ENCODE results near the gene NT5DC4.
"Not testable (repeated sequence)": the region's sequence is repeated elsewhere in the genome, so short reads cannot be mapped to it uniquely, and the experiment has no call there.

The NT5DC4 gene

DNA sequence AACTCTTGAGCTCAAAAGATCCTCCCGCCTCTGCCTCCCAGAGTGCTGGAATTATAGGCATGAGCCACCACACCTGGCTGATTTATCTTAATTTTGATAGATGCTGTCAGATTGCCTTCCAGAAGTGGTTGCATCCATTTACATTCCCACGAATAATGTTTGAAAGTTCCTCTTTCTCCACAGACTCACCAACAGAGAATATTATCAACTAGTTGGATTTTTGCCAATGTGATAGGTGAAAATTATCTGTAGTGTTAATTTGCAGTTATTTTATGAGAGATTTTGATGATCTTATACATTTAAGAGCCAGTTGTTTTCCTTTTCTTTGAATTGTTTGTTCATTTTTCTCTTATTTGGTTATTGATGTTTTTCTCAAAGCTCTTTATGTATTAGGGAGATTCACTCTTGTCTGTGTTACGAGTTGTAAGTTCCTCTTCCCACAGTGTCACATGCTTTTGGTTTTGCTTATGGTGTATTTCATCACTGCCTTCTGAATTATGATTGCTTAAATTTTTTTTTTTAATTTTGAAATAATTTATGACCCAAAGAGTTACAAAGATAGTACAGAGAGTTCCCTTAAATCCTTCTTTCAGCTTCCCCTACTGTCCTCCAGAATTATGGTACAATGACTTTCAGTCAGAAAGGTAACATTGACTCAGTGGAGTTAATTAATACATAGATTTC is 20.7 kb upstream of the NT5DC4 start:
- DNase-seq (ENCODE audit: low spot score), result no peak

DNA sequence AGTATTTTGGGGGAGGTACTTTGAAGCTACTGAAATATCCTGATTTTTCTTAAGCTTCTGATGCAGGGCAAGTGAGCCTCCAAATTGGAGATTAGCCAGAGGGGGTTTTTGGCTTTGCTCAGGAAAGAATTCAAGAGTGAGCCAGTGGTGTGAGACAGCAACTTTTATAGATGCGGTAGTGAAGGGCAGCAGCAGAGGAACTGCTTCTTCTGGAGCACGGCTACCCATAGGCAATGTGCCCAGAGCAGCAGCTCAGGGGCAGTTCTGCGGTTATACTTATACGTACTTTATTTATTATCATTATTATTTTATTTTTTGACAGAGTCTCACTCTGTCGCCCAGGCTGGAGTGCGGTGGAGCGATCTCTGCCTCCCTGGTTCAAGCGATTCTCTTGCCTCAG is 19.8 kb upstream of the NT5DC4 start:
- no peak for DNase-seq (ENCODE audit: low spot score)

DNA sequence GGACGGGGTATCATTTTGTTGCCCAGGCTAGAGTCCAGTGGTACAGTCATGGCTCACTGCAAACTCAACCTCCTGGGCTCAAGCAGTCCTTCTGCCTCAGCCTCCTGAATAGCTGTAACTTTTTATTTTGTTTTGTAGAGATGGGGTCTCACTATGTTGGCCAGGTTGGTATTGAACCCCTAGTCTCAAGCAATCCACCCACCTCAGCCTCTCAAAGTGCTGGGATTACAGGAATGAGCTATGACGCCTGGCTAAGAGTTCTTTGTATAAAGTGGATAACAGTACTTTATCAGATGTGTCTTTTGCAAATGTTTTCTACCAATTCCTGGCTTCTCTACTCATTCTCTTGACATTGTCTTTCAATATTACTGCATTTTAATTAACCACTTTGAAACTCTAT is 17.1 kb upstream of the NT5DC4 start:
- no peak for DNase-seq (ENCODE audit: low spot score)

DNA sequence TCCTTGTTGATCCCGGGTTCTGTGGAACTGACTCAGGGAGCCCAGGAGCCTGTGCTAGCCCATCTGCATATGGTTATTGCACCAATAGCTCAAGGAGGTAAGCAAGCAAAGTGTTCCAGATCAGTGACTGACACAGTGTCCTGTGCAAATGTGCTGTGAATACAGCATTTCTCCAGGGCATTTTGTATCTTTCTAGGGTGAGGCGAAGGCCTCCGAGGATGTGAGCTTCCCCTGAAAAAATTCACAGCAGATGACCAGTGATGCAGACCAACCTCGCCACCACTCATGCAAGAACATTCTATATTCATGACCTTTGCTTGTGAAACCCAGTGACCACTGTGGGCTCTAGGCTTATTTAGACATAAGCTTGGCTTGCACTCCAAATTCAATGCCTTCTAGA is 15.2 kb upstream of the NT5DC4 start:
- no peak for DNase-seq (ENCODE audit: low spot score)

DNA sequence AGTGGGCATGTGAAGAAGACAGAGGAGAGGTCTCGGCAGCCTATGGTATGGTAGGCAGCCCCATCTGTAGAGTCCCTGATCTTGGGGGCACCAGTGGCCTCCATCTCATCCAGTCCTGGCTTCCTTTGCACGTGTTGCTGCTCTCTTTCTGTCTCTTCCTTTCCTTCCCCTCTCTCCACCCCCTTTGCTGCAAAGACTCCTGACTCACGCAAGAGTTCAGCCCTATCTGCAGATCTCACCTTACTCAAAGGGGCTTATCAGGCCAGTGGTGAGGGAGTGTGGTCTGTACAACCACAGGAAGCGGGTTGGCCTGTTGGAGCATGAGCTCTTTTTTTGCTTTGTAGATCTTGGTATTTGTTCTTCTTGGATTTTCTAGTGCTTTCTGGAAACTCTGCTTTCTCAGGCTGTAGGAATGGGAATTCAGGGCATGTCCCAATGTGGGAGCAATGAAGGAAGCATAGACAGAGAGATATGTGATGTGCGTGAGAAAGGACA is 14.6 kb upstream of the NT5DC4 start:
- peak; percentile 90 for DNase-seq (ENCODE audit: low spot score)

DNA sequence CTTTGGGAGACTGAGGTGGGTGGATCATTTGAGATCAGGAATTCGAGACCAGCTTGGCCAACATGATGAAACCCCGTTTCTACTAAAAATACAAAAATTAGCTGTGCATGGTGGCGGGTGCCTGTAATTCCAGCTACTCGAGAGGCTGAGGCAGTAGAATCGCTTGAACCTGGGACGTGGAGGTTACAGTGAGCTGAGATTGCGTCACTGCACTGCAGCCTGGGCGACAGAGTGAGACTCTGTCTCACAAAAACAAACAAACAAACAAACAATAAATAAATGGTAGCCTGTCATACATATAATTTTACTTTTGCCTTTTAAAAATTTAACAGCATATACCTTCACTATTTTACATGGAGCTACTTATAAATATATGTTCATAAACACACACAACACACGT is 13.9 kb upstream of the NT5DC4 start:
- not testable (repeated sequence) for DNase-seq (ENCODE audit: low spot score)

DNA sequence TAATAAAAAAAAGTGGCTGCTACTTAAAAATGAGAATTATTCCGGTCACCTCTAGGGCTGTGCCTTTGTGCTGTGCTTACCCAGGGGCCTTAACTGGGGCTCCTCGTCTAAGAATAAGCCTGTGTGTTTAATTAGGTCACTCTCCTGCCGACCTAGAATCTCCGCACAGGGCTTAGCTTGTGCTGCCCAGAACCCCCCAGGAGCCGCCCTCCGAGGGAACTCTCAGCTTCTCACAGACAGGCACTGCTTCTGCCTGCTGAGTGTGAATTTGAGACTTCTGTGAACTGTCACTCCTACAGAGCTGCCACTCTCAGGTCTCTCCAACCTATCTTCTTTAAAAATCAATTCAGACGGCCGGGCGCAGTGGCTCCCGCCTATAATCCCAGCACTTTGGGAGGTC is 11.9 kb upstream of the NT5DC4 start:
- DNase-seq (ENCODE audit: low spot score), result no peak

DNA sequence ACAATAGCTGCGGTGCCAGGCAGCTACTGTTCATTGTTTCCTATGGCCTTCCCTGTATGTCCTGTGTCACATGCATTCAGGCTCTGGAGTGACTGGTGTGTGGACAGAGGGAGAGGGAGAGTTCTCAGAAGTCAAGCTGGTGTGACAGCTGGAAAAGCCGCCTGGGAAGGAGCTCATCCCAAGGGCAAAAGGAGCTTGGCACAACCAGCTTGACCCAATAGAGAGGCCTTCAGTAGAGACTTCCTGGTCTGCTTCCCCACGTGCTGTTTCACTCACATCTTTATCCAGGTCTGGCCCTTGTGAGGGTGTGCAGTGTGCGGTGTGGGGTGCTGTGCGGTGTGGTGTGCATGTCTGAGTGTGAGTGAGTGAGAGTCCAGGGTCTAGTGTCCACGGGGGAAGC is 11.1 kb upstream of the NT5DC4 start:
- DNase-seq (ENCODE audit: low spot score), result no peak

DNA sequence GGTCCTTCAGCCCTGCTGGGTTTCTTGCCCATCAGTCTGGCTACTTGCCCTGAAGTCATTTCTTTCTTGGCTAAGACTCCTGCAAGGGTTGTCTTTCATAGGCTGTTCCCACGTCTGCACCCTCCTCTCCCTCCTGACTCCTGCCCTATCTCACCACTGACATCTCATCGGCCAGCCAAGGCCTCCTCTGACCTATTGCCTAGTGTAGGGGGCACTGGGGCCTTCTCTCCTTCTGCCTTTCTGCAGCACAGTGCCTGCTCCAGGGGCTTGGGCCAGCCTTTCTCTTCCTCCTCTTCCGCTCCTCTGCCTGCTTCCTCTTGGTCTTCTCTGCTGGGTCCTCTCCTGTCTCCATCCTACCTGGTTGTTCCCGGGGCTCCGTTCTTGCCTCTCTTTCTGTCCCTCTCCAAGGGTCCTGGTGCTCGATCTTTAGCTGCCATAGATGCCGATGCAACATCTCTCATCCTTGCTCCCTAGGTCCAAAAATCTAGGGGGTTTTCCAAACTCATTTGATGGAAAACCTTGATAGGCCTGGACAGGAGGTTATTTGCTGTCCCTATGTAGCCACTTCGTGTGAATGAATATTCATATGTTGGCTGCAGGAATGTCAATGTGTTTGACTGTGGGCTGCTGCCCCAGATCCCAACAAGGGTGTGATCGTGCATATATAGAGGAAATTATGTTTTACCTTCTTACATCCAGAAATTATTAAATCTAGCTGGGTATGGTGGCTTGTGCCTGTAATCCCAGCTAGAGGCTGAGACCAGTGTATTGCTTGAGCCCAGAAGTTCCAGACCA is 9.7 kb upstream of the NT5DC4 start:
- no peak for DNase-seq (ENCODE audit: low spot score)

DNA sequence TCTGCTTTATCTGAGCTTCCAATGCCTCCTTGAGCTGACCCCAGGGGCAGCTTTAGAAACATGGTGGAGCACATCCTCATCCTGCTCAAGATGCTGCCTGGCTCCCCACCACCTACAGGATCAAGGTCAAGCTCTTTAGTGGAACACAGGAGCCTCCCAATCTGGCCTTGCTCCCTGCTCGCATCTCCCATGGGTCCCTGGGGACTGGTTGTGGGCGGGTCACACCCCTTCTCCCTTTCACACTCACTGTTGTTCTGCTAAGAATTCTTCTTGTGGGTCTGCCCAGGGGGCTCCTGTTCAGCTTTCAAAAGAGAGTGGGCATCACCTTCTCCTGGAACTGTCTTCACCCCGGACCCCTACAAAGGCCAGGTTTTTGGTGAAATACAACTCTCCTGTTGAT is 8.4 kb upstream of the NT5DC4 start:
- DNase-seq (ENCODE audit: low spot score), result no peak

DNA sequence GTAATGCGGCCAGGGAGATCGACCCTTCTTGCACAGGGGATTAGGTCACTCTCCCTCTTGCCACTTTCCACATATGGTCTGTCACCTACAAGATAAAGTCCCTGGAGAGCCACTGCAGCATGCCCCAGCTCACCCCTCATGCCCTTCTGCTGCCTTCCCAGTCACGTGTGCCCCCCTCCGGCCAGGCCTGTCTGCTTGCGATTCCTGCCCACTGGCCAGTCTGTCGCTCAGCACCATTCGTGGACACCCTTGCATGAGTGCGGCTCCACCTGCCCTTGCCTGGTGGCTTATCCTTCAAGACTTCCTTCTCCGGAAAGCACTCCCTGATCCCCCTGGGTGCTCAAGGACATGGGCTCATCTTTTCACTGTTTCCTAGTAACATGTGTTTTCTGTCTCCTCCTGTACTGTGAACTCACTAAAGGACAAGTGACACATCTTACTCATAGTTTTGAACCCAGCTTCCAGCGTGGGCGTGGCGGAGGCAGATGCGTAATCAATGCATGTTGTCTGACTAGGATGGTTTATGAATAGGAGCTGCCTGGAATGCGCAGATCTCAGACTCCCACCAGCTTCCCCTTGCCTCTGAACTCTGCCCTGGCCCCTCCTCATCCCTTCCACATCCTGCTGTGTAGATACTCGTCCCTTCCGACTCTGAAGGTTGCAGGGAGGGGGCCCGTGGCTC is 7.8 kb upstream of the NT5DC4 start:
- no peak for DNase-seq (ENCODE audit: low spot score)

DNA sequence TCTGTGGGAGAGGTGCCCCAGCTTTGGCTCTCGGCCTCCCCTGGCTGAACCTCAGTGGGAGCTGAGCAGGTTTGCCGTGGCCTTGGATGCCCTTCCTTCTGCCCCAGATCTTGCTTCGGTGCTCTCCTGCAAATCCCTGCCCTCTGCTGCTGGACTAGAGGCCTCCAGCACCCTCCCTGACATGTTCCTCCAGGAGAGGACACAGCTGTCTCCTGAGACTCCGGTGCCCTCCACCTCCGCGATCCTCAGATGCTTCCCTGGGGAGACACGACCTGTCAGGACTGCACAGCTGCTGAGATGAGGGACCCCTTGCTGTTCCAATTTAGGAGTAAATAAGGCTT is 7.3 kb upstream of the NT5DC4 start:
- DNase-seq (ENCODE audit: low spot score), result no peak

DNA sequence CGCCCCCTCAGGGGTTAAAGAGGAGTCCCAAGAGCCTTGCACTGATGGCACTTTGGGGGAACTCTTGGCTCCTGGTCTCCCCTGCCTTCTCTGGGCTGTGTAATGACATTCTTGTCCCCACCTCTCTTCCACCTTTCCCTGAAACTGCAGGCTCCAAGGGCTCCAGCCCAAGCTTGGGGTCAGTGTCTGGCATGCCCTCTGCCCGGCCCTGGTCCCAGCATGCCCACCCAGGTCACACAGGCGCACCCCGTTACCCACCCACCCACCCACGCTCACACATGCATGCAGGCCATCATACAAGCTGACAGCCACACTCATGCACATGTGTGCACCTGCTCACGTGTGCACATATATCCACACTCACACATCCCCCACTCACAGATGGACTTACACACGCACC is 6.9 kb upstream of the NT5DC4 start:
- no peak for DNase-seq (ENCODE audit: low spot score)

DNA sequence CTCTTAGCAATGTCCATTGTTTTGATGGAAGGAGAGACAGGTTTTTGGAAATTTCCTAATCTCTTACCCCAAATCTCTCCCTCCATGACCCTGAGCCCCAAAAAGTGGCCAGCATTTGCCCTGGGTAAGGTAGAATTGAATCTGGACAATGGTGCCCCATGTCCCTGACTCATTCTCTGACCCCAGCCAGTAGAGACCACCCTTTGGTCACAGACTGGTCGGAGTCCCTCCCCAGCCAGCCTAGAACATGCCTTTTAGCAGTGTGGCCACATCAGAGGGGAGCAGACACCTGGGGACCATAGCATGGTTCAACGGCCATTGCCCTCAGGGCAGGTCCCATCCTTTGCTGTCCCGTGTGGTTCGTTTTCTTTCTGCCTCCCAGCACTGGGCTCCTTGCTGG is 6.5 kb upstream of the NT5DC4 start:
- no peak for DNase-seq (ENCODE audit: low spot score)

DNA sequence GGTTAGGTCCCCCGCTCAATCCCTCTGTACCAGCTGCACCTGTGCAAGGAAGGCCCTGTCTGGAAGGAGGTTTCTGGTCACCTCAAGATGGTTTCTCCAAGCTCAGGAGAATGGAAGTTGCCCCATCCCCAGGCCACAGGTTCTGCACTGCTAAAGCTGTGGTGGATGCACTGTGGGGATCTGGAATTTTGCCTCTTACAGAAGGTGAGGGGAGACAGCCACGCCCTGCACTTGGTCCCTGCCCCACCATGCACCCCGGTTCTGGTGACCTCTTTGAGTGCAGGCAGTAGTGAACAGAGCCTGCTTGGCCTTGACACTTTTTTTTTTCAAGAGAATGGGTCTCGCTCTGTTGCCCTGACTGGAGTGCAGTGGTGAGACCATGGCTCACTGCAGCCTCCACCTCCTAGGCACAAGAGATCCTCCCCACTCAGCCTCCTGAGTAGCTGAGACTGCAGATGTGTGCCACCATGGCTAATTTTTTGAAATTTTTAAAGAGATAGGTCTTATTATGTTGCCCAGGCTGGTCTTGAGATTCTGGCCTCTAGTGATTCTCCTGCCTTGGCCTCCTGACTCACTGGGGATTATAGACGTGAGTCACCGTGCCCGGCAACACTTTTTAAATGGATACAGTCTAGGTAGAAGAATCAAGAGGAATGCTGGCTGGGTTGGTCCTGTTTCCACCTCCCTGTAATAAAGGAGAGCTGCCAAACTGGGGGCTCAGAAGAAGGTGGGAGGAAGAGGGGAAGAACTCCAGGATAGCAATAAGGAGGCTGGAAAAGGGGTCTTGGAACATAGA is 5.8 kb upstream of the NT5DC4 start:
- DNase-seq (ENCODE audit: low spot score), result no peak

DNA sequence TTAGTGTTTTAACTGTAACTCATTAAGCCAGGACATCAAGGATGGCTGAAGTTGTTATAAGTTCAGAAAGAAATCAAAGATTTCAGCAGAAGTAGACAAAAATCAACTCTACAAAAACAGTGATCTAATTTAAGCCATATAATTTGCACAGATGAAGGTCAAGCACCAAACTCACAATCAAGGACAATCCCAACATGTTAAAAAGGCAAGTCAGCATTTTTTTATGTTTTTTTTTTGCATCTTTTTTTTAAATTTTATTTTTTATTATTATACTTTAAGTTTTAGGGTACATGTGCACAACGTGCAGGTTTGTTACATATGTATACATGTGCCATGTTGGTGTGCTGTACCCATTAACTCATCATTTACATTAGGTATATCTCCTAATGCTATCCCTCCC is 4.7 kb upstream of the NT5DC4 start:
- DNase-seq (ENCODE audit: low spot score), result not testable (repeated sequence)

DNA sequence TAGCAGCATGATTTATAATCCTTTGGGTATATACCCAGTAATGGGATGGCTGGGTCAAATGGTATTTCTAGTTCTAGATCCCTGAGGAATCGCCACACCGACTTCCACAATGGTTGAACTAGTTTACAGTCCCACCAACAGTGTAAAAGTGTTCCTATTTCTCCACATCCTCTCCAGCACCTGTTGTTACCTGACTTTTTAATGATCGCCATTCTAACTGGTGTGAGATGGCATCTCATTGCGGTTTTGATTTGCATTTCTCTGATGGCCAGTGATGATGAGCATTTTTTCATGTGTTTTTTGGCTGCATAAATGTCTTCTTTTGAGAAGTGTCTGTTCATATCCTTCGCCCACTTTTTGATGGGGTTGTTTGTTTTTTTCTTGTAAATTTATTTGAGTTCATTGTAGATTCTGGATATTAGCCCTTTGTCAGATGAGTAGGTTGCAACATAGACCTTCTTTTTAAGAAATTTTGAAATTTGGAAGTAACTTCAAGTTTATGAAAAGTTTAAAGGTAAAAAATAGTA is 3.9 kb upstream of the NT5DC4 start:
- DNase-seq (ENCODE audit: low spot score), result not testable (repeated sequence)

DNA sequence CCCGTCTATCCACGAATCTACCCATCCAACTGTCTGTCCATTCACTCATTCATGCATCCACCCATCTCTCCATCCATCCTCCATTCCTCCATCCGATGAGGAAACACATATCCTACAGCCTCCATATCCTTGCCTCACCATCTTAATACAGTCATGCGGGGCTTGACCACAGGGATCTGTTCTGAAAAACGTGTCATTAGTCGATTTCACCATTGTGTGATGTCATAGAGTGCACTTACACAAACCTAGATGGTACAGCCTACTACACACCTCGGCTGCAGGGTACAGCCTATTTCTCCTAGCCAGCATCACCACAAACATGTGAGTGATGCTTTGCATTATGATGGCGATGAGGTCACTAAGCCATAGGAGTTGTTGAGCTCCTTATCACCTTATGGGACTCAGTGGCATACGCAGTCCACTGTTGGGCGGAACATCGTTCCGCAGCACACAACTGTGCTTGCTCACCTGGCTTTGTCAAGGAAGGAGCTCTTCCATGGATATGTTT is 1.9 kb upstream of the NT5DC4 start:
- no peak for DNase-seq (ENCODE audit: low spot score)

DNA sequence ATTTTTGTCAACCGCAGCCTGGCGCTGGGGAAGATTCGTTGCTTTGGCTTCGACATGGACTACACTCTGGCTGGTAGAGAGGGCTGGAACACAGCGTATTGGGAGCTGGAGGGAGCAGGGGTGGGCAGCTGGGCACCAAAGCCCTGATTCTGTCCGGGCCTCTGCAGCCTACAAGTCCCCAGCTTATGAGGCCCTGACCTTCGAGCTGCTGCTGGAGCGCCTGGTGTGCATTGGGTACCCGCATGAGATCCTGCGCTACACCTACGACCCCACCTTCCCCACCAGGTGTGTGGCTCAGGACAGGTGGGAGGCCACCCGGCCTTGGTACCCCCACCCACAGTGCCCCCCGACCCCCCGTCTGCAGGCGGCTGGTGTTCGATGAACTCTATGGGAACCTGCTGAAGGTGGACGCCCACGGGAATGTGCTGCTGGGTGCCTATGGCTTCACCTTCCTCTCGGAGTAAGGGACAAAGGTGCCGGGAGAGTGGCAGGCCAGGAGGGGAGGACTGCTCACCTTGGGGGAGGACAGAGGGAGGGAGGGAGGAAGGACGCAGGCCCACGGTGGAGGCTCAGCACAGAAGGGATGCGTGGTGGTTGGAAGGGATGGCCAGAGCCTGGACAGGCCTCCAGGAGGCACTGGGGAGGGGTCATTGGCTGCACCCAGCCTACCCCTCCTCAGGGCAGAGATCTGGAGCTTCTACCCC is 1.2 kb downstream of the NT5DC4 start:
- no peak for DNase-seq (ENCODE audit: low spot score)

DNA sequence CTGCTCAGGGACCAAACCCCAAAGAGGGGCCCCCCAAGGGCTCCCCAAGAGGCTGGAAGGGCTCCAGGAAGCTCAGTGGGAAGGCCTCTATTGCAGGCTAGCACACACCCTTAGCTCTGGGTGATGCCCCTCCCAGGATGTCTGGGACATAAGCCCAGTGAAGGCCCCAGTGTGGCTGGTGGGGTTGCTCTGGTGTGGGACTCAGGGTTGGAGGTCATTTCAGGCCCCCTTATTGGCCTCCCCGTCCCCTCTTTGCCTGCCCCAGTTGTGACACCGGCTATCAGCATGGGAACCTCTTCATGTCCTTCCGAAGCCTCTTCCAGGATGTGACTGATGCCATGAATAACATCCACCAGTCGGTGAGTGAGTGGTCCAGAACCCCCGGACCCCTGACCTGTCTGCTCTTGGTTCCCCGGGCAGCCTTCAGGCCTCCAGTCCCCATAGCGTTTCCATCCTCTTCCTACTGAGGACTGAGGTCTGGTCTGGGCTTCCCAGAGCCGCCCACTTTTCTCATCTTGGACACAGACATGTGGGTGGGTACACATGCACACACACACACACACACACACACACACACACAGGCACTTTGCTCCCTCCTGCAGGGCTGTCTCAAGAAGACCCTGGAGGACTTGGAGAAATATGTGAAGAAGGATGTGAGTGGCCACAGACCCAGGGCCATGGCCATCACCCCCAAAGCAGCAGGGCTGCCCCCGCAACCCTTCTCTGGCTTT is 2.2 kb downstream of the NT5DC4 start:
- DNase-seq (ENCODE audit: low spot score), result no peak

DNA sequence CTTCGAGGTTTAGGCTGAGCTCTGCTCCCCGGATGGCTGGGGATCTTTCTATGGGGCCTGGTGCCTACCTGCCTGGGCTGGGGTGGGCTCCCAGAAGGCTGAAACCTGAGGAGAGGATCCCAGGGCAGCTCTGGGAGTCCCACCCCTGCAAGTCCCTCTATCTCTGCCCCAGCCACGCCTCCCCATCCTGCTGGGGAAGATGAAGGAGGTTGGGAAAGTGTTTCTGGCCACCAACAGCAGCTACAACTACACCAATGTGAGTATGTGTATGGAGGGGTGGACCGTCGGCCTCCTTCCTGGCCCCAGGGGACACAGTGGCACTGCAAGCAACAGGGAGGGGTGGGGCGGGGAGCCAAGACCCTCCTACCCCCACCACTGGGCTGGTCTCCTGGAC is 2.7 kb downstream of the NT5DC4 start:
- DNase-seq (ENCODE audit: low spot score), result no peak

All from activated CD4-positive, alpha-beta T cell treated with anti-CD3 and anti-CD28 coated beads, Interleukin-2, Interleukin-4, amounts not matched to agents 100 ng/mL and 50 ng/mL, durations not matched to agents 16 hours and 8 hours (primary cell).